Measurements from ENCODE around the gene LACTBL1.

GRCh38 chr1:22967833-22968232 is 4.8 kb downstream of the LACTBL1 start:
- TF ChIP-seq CTCF (IDR thresholded peaks at IDR 0.05): no peak
- TF ChIP-seq POLR2A (IDR thresholded peaks at IDR 0.05): no peak

Data from uterus (tissue), 2 donors.